ENCODE results near the gene KIF3C.

The KIF3C gene

GRCh38 chr2:25936889-25937545 lies 45.3 kb downstream of the KIF3C start:
- CTCF ChIA-PET = no interaction called here
- TF ChIP-seq FOXK2 (IDR thresholded peaks at IDR 0.05) (no peak), ZNF384 (IDR thresholded peaks at IDR 0.05) (no peak), NFRKB (IDR thresholded peaks at IDR 0.05) (no peak), FOXA1 (IDR thresholded peaks at IDR 0.05) (no peak), SP1 (IDR thresholded peaks at IDR 0.05) (no peak), LEF1 (IDR thresholded peaks at IDR 0.05; ENCODE audit: borderline replicate concordance) (no peak), BHLHE40 (IDR thresholded peaks at IDR 0.05; ENCODE audit: borderline replicate concordance) (no peak), TARDBP (IDR thresholded peaks at IDR 0.05) (no peak), CTBP1 (IDR thresholded peaks at IDR 0.05; ENCODE audit: borderline replicate concordance) (no peak), L3MBTL2 (conservative IDR thresholded peaks at IDR 0.05) (no peak), ARNT (IDR thresholded peaks at IDR 0.05) (no peak), ELF4 (IDR thresholded peaks at IDR 0.05) (no peak), FOXM1 (IDR thresholded peaks at IDR 0.05; ENCODE audit: borderline replicate concordance) (no peak), SUZ12 (IDR thresholded peaks at IDR 0.05) (no peak), PKNOX1 (IDR thresholded peaks at IDR 0.05) (no peak), HDGF (IDR thresholded peaks at IDR 0.05; ENCODE audit: borderline replicate concordance) (no peak)
- no peak for DNase-seq (ENCODE audit: extremely low spot score)
- POLR2A ChIA-PET = interaction anchor here (1.3 kb wide), 1 partner anchor 58 kb away, joined by 5 read pairs; the partner anchor contains the start of gene ASXL2

GRCh38 chr2:25933622-25934021 lies 48.7 kb downstream of the KIF3C start:
- ChIA-PET POLR2A (no interaction called here), CTCF (no interaction called here)
- no peak for TF ChIP-seq CTBP1 (IDR thresholded peaks at IDR 0.05; ENCODE audit: borderline replicate concordance)
- no peak for TF ChIP-seq NFRKB (IDR thresholded peaks at IDR 0.05)
- TF ChIP-seq ELF4 (IDR thresholded peaks at IDR 0.05) = no peak
- no peak for TF ChIP-seq PKNOX1 (IDR thresholded peaks at IDR 0.05)
- TF ChIP-seq FOXA1 (IDR thresholded peaks at IDR 0.05) = no peak
- TF ChIP-seq SUZ12 (IDR thresholded peaks at IDR 0.05) = no peak
- no peak for TF ChIP-seq HDGF (IDR thresholded peaks at IDR 0.05; ENCODE audit: borderline replicate concordance)
- TF ChIP-seq ZNF384 (IDR thresholded peaks at IDR 0.05) = no peak
- TF ChIP-seq TARDBP (IDR thresholded peaks at IDR 0.05) = no peak
- no peak for TF ChIP-seq LEF1 (IDR thresholded peaks at IDR 0.05; ENCODE audit: borderline replicate concordance)
- no peak for TF ChIP-seq ARNT (IDR thresholded peaks at IDR 0.05)
- no peak for TF ChIP-seq SP1 (IDR thresholded peaks at IDR 0.05)
- TF ChIP-seq FOXM1 (IDR thresholded peaks at IDR 0.05; ENCODE audit: borderline replicate concordance) = no peak
- no peak for TF ChIP-seq BHLHE40 (IDR thresholded peaks at IDR 0.05; ENCODE audit: borderline replicate concordance)
- TF ChIP-seq L3MBTL2 (conservative IDR thresholded peaks at IDR 0.05) = no peak
- TF ChIP-seq FOXK2 (IDR thresholded peaks at IDR 0.05) = no peak
- DNase-seq (ENCODE audit: extremely low spot score) = no peak

- no peak for DNase-seq (ENCODE audit: extremely low spot score)
- no peak for TF ChIP-seq L3MBTL2 (conservative IDR thresholded peaks at IDR 0.05)
- no peak for TF ChIP-seq ARNT (IDR thresholded peaks at IDR 0.05)
- no peak for TF ChIP-seq SUZ12 (IDR thresholded peaks at IDR 0.05)
- no peak for TF ChIP-seq FOXK2 (IDR thresholded peaks at IDR 0.05)
- TF ChIP-seq LEF1 (IDR thresholded peaks at IDR 0.05; ENCODE audit: borderline replicate concordance) = no peak
- no peak for TF ChIP-seq BHLHE40 (IDR thresholded peaks at IDR 0.05; ENCODE audit: borderline replicate concordance)
- TF ChIP-seq FOXM1 (IDR thresholded peaks at IDR 0.05; ENCODE audit: borderline replicate concordance) = no peak
- no peak for TF ChIP-seq NFRKB (IDR thresholded peaks at IDR 0.05)
- TF ChIP-seq ELF4 (IDR thresholded peaks at IDR 0.05) = no peak
- TF ChIP-seq ZNF384 (IDR thresholded peaks at IDR 0.05) = no peak
- no peak for TF ChIP-seq PKNOX1 (IDR thresholded peaks at IDR 0.05)
- TF ChIP-seq SP1 (IDR thresholded peaks at IDR 0.05) = no peak
- TF ChIP-seq TARDBP (IDR thresholded peaks at IDR 0.05) = no peak
- ChIA-PET CTCF (no interaction called here), POLR2A (no interaction called here)
Measured at GRCh38 chr2:25929789-25930473, 52.4 kb downstream of the KIF3C start.

GRCh38 chr2:25928668-25929067 lies 53.6 kb downstream of the KIF3C start:
- ChIA-PET CTCF (no interaction called here), POLR2A (no interaction called here)
- DNase-seq (ENCODE audit: extremely low spot score) = no peak
- no peak for TF ChIP-seq TARDBP (IDR thresholded peaks at IDR 0.05)
- no peak for TF ChIP-seq HDGF (IDR thresholded peaks at IDR 0.05; ENCODE audit: borderline replicate concordance)
- TF ChIP-seq LEF1 (IDR thresholded peaks at IDR 0.05; ENCODE audit: borderline replicate concordance) = no peak
- no peak for TF ChIP-seq ELF4 (IDR thresholded peaks at IDR 0.05)
- TF ChIP-seq FOXM1 (IDR thresholded peaks at IDR 0.05; ENCODE audit: borderline replicate concordance) = no peak
- no peak for TF ChIP-seq ARNT (IDR thresholded peaks at IDR 0.05)
- no peak for TF ChIP-seq BHLHE40 (IDR thresholded peaks at IDR 0.05; ENCODE audit: borderline replicate concordance)
- TF ChIP-seq ZNF384 (IDR thresholded peaks at IDR 0.05) = no peak
- no peak for TF ChIP-seq FOXK2 (IDR thresholded peaks at IDR 0.05)
- TF ChIP-seq SUZ12 (IDR thresholded peaks at IDR 0.05) = no peak

- ChIA-PET POLR2A (interaction anchor here (1.1 kb wide), 1 partner anchor 49 kb away, joined by 3 read pairs; the partner anchor contains the start of gene ASXL2), CTCF (no interaction called here)
- TF ChIP-seq FOXK2 (IDR thresholded peaks at IDR 0.05) (no peak), ARNT (IDR thresholded peaks at IDR 0.05) (no peak)
- no peak for DNase-seq (ENCODE audit: extremely low spot score)
Measured at GRCh38 chr2:25926984-25927756, 55.1 kb downstream of the KIF3C start.

Measured in HEK293T (cell line).